DOHH2 (cell line): ENCODE data around the gene PLXNB1.

Experiments used
- H3F3A ChIP-seq: fragments of 200-600 bp; sonication (generic), shearing (Covaris generic); 2 replicates; pipeline ENCODE4 v1.6.0; 2016; ENCODE audit warnings: antibody characterized with exemption, mild to moderate bottlenecking; ENCODE audit not compliant: control insufficient read depth, insufficient read depth
- H3K27ac ChIP-seq: fragments of 200-600 bp; sonication (generic); 2 replicates; pipeline ENCODE4 v1.5.1; 2014; ENCODE audit warnings: low read depth, mild to moderate bottlenecking, low read length, moderate library complexity
- H3K27me3 ChIP-seq: fragments of 200-600 bp; sonication (generic); 2 replicates; pipeline ENCODE4 v1.6.1; 2014; ENCODE audit warnings: mild to moderate bottlenecking, low read length, mixed read lengths; ENCODE audit not compliant: control insufficient read depth
- H3K36me3 ChIP-seq: fragments of 200-600 bp; sonication (generic); 2 replicates; pipeline ENCODE4 v1.6.1; 2014; ENCODE audit warnings: mild to moderate bottlenecking, low read length, moderate library complexity, mixed read lengths; ENCODE audit not compliant: control insufficient read depth
- H3K4me1 ChIP-seq: fragments of 200-600 bp; sonication (generic); 2 replicates; pipeline ENCODE4 v1.6.1; 2014; ENCODE audit warnings: mild to moderate bottlenecking, low read length, mixed read lengths; ENCODE audit not compliant: control insufficient read depth
- H3K4me2 ChIP-seq: fragments of 200-600 bp; sonication (generic); 2 replicates; pipeline ENCODE4 v1.6.0; 2014; ENCODE audit warnings: mild to moderate bottlenecking, low read length, moderate library complexity
- H3K4me3 ChIP-seq: fragments of 200-600 bp; sonication (generic); 2 replicates; pipeline ENCODE4 v1.5.1; 2014; ENCODE audit warnings: mild to moderate bottlenecking, low read length, mixed read lengths
- H3K79me2 ChIP-seq: fragments of 200-600 bp; sonication (generic); 2 replicates; pipeline ENCODE4 v1.6.1; 2014; ENCODE audit warnings: mild to moderate bottlenecking, low read length, mixed read lengths; ENCODE audit not compliant: control insufficient read depth
- H3K9me2 ChIP-seq: fragments of 200-600 bp; sonication (generic); replicated peaks from 2 replicates; pipeline ENCODE4 v1.6.1; 2014; ENCODE audit warnings: mild to moderate bottlenecking, low read length, mixed read lengths; ENCODE audit not compliant: control insufficient read depth
- H3K9me3 ChIP-seq: fragments of 200-600 bp; sonication (generic); 2 replicates; pipeline ENCODE4 v1.6.1; 2014; ENCODE audit warnings: antibody characterized with exemption, low read length, mixed read lengths; ENCODE audit not compliant: control insufficient read depth, insufficient read depth
- H4K20me1 ChIP-seq: fragments of 200-600 bp; sonication (generic); 2 replicates; pipeline ENCODE4 v1.6.0; 2014; ENCODE audit warnings: low read depth, mild to moderate bottlenecking, antibody characterized with exemption, low read length, moderate library complexity; ENCODE audit not compliant: control insufficient read depth, insufficient read depth
- EZH2phosphoT487 ChIP-seq: fragments of 200-600 bp; sonication (generic); IDR thresholded peaks from 2 replicates; pipeline ENCODE4 v1.6.1; 2017; ENCODE audit warnings: borderline replicate concordance, mild to moderate bottlenecking, antibody characterized with exemption, low read length, moderate library complexity, mixed read lengths
- TF ChIP-seq, protein P1 (sequence below): fragments of 200-600 bp; sonication (generic); IDR thresholded peaks from one replicate; pipeline ENCODE4 v1.5.1; 2014; ENCODE audit warnings: antibody characterized with exemption, mild to moderate bottlenecking, low read depth, low read length; ENCODE audit not compliant: poor library complexity, severe bottlenecking

The PLXNB1 gene

DNA sequence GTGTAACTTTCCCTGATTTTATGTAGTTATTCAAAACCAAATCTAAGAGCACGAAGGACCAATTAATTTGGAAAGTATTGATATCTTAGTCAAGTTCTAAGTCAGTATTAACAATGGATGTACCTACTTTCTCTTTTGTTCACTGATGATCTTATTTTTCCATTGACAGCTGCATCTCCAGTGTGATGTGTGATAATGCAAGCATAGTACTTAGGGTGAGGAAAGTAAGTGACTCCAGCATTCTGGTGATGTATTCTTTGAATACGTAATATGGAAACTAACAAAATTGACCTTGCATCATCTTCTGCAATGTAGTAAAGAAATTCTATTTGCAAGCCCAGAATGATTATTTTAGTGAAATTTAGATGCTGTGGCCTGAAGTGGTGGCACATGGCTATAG lies 35.5 kb downstream of the PLXNB1 start:
- Histone ChIP-seq H3K4me1 (no peaks in the 10 kb centered on the region), H3K36me3 (no peaks in the 10 kb centered on the region), H4K20me1 (no peaks in the 10 kb centered on the region), H3K9me3 (no peaks in the 10 kb centered on the region), H3F3A (no peaks in the 10 kb centered on the region), H3K79me2 (no peaks in the 10 kb centered on the region), H3K27me3 (peaks cover 4% of the 10 kb centered on the region; the same call in 1 of the 2 replicates), H3K27ac (no peak overlapping the region), H3K4me2 (no peak overlapping the region), H3K4me3 (no peak overlapping the region), H3K9me2 (no peaks in the 10 kb centered on the region)
- no peak for TF ChIP-seq EZH2phosphoT487
- TF ChIP-seq, protein P1, sequence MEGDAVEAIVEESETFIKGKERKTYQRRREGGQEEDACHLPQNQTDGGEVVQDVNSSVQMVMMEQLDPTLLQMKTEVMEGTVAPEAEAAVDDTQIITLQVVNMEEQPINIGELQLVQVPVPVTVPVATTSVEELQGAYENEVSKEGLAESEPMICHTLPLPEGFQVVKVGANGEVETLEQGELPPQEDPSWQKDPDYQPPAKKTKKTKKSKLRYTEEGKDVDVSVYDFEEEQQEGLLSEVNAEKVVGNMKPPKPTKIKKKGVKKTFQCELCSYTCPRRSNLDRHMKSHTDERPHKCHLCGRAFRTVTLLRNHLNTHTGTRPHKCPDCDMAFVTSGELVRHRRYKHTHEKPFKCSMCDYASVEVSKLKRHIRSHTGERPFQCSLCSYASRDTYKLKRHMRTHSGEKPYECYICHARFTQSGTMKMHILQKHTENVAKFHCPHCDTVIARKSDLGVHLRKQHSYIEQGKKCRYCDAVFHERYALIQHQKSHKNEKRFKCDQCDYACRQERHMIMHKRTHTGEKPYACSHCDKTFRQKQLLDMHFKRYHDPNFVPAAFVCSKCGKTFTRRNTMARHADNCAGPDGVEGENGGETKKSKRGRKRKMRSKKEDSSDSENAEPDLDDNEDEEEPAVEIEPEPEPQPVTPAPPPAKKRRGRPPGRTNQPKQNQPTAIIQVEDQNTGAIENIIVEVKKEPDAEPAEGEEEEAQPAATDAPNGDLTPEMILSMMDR, result no peak

DNA sequence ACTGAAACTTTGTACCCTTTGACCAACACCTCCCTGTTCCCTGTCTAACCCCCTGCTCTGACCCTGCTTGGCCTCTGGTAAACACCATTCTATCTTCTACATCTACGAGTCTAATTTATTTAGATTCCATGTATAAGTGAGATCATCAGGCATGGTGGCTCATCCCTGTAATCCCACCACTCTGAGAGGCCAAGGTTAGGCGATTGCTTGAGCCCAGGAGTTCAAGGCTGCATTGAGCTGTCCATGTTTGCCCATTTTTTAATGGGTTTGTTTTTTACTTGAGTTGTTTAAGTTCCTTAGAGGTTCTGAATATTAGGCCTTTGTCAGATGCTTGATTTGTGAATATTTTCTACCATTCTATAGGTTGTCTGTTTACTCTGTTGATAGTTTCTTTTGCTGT lies 40.9 kb downstream of the PLXNB1 start:
- no peak overlapping the region for H3K4me2 ChIP-seq
- no peaks in the 10 kb centered on the region for H3K79me2 ChIP-seq
- no peak overlapping the region for H3K27ac ChIP-seq
- peaks cover 15% of the 10 kb centered on the region; the same call in 1 of the 2 replicates for H3K27me3 ChIP-seq
- no peak overlapping the region for H3K4me3 ChIP-seq
- 0 out of 2 replicates have a peak, but pooled peaks cover 4% of the 10 kb centered on the region for H3K9me3 ChIP-seq
- no peaks in the 10 kb centered on the region for H3F3A ChIP-seq
- no peaks in the 10 kb centered on the region for H3K4me1 ChIP-seq
- H3K9me2 ChIP-seq, result no peaks in the 10 kb centered on the region
- H3K36me3 ChIP-seq, result no peaks in the 10 kb centered on the region
- no peaks in the 10 kb centered on the region for H4K20me1 ChIP-seq
- TF ChIP-seq, protein P1, result no peak
- no peak for TF ChIP-seq EZH2phosphoT487

DNA sequence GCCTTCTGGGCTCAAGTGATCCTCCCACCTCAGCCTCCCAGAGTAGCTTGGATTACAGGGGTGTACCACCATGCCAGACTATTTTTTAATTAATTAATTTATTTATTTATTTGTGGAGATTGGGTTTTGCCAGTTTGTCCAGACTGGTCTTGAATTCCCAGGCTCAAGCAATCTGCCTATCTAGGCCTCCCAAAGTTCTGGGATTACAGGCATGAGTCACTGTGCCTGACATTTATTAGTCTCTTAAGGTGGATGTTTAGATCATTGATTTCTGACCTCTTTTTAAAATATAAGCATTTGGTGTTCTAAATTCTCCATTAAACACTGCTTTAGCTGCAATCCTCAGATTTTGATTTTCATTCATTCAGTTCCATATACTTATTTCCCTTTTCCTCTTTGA lies 42.3 kb downstream of the PLXNB1 start:
- Histone ChIP-seq H3K36me3 (no peaks in the 10 kb centered on the region), H3K4me2 (no peak overlapping the region), H3K27me3 (peaks cover 15% of the 10 kb centered on the region; the same call in 1 of the 2 replicates), H3K4me1 (no peaks in the 10 kb centered on the region), H3K4me3 (no peak overlapping the region), H3K27ac (no peak overlapping the region), H3F3A (no peaks in the 10 kb centered on the region), H3K9me2 (no peaks in the 10 kb centered on the region), H3K79me2 (no peaks in the 10 kb centered on the region), H3K9me3 (0 out of 2 replicates have a peak, but pooled peaks cover 4% of the 10 kb centered on the region), H4K20me1 (no peaks in the 10 kb centered on the region)
- no peak for TF ChIP-seq EZH2phosphoT487
- TF ChIP-seq, protein P1, result no peak
